ENCODE measurements around the gene RNF138.

DNA sequence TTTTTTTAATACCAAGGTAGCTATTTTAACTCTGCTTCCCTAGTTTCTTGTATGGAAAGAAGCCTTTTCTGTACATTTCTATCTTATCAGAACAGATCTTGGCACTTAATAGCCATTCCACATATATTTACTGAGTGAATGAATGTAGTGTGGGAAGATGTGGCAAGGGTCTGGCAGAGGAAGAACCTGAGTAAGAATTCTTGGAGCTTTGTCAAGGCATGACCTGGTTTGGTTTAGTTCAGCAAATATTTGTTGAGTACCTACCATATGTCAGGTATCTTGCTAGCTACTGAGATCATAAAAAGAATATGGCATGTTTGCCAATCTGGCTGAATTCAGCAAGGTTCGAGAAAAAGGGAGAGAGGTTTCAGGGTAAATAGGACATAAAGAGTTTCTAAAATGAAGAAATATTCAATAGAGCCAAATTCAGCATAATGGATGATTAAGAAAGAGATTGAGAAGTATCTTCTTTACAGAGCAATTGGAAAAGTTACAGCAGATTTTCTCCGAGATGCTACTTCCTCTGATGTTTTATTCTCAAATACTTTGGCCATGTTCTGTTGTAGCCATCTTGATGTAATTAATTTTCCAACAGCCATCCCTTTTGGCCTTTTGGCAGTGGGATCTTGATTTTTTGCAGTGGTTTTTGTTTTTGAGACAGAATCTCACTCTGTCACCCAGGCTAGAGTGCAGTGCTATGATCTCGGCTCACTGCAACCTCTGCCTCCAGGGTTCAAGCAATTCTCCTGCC, 76.5 kb downstream of the RNF138 start:
- TF ChIP-seq POLR2AphosphoS5 (IDR thresholded peaks at IDR 0.05) (no peak), EP300 (IDR thresholded peaks at IDR 0.05) (no peak), POLR2A (IDR thresholded peaks at IDR 0.05) (no peak)
- TF ChIP-seq, protein P1, sequence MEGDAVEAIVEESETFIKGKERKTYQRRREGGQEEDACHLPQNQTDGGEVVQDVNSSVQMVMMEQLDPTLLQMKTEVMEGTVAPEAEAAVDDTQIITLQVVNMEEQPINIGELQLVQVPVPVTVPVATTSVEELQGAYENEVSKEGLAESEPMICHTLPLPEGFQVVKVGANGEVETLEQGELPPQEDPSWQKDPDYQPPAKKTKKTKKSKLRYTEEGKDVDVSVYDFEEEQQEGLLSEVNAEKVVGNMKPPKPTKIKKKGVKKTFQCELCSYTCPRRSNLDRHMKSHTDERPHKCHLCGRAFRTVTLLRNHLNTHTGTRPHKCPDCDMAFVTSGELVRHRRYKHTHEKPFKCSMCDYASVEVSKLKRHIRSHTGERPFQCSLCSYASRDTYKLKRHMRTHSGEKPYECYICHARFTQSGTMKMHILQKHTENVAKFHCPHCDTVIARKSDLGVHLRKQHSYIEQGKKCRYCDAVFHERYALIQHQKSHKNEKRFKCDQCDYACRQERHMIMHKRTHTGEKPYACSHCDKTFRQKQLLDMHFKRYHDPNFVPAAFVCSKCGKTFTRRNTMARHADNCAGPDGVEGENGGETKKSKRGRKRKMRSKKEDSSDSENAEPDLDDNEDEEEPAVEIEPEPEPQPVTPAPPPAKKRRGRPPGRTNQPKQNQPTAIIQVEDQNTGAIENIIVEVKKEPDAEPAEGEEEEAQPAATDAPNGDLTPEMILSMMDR (IDR thresholded peaks at IDR 0.05), result no peak

Measured in gastroesophageal sphincter (tissue), 3 donors.